Panc1 (cell line): ENCODE measurements around the gene TBKBP1.

ENCODE experiments used
- CTCF ChIP-seq: fragments of 450-650 bp; IDR thresholded peaks from 2 replicates; pipeline ENCODE4 v1.5.1; 2017; ENCODE audit warnings: mild to moderate bottlenecking
- REST ChIP-seq, 2 experiments: IDR thresholded peaks; 2 replicates each; pipeline ENCODE4 v1.6.1; 2011 to 2012; ENCODE audit warnings: low read depth in 2 of 2, control low read depth in 1 of 2, low read length in 1 of 2, mild to moderate bottlenecking in 1 of 2, moderate library complexity in 1 of 2; ENCODE audit not compliant: insufficient read depth in 1 of 2
- SIN3A ChIP-seq: IDR thresholded peaks from 2 replicates; pipeline ENCODE4 v1.6.1; 2012; ENCODE audit warnings: low read depth, mild to moderate bottlenecking, low read length, moderate library complexity, borderline replicate concordance; ENCODE audit not compliant: insufficient read depth

GRCh38 chr17:47687328-47687690 lies 6.7 kb upstream of the TBKBP1 start:
- TF ChIP-seq CTCF (no peak), REST (IDR thresholded peaks at IDR 0.05; ENCODE audit: insufficient read depth in 1 of 2, low read depth in 2 of 2, low read length in 1 of 2) (no peak), SIN3A (no peak)
